CD4-positive, alpha-beta T cell treated with Interleukin-12 subunit alpha and Interleukin-12 subunit beta, for 1 hour (primary cell): Measurements from ENCODE around the gene MEF2D.

ENCODE experiments used
- DNase-seq: peaks from one replicate; pipeline ENCODE4 v3.0.0-alpha.2; 2020

MEF2D gene

DNA sequence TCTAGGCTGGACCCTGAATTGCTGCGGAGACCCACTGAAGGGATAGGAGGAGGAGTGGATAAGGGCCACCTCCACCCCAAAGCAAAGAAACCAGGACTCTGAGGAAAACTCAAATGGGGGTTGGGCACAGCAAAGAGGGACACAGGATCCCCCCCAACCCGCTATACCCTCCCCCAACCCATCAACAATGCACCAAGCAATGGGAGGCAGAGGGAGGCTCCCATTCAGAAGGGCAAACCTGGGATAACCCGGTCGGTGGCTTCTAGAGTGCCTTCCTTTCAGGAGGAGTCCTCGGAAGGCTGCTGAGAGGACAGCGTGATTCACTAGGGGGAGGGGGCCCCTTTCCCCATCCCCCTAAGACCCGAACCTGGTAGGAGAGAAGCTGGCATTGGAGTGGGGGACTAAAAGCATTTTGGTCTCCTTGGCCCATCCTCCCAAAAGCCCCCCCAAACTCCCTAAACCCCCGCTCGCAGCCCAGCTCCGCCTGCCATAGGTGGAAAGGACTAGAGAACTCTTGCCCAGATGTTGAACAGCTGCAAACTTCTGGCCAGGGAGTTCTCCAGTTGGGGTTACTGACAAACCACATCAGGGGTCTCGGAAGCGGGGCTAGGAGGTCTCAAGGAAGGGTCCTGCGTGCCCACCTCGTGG, 1.3 kb downstream of the MEF2D start:
- no peak for DNase-seq

DNA sequence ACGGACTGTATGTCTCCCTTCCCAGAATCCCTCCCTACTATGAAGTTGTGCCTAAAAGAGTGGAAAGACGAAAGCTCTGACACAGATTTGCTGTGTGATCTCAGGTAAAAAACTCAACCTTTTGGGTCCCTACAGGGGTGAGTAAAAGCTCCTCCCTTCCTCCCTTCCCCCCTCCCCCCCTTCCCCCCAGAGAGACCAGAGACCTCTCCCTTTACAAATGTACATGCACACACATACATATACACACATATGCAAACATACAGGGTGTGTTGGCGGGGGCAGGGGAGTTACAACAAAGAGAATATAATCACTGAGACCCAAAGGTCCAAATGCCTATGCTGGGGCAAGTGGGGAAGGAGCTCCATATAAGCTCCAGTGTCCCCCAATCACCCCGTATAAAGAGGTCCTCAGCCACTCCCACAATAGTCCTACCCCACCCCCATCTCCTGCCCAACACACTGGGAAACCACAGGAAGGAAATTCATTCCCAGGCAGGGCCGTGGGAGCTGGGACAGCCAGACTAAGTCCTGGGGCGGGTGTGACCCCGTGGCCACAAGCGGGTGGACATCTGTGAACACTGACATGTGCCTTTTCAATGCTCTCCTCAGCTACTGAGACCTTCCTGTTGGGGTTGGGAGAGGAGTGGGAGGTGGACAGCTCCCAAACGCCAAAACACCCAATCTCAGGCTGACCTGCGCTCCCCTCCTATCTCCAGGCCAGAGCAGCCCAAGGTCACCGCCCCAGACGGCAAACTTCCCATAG, 2.0 kb downstream of the MEF2D start:
- DNase-seq = no peak

DNA sequence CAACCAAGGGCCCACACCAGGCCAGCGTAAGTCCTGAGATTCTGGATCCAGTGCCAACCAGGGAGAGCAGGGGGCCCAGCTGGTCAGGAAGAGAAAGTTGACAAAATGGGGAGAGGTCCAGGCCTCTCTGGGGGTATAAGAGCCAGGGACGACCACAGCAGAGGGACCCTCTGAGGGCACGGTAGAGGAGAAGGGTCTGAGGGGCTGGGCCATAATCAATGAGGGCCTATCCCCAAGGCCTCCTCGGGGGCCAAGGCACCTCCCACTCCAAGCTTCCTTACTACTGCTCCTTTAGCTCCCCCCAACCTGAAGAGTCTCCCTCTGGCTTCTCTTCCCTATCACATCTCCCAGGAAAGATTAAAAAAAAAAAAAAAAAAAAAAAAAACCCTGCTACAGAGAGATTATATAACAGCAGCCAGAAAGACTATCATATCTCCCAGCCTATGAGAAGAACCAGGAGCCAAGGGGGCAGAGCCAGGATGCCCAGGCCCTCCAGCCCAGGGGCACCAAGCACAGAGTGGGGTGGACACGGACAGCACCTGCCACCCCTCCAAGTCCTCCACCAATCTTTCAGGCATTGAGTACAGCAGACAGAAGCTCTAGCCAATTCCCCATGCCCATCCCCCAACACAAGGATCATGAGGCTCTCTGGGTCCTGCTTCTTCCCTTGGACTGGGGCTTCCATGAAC, 2.7 kb downstream of the MEF2D start:
- no peak for DNase-seq

DNA sequence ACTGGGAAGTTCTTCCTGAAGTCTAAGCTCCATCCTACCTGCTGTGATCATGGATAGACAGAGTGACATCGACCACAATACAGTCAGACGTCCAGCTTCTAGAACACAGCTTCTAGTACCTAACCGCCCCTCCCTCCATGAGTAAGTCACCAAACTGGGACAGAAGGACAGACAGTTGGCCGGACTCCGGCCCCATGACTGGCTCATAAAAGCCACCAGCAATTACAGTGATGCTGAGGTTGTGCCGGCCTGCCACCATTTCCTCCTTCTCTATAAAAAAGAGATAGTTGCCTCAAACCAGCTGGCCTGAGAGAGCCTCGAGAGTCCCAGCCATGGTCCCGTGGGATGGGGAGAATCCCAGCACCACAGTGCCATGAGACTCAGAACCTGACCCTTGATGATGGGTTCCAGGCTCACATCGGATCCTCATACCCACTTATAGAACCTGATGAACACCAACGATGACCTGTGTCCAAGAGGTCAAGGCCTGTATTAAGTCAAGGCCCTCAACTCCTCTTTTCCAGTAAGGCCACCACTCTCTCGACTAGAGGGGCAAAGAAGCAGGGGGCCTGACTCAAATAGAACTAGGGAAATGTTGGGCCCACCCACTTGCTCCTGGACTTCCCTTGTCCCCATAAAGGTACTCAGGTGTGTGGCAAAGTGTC, 3.4 kb downstream of the MEF2D start:
- DNase-seq = no peak

DNA sequence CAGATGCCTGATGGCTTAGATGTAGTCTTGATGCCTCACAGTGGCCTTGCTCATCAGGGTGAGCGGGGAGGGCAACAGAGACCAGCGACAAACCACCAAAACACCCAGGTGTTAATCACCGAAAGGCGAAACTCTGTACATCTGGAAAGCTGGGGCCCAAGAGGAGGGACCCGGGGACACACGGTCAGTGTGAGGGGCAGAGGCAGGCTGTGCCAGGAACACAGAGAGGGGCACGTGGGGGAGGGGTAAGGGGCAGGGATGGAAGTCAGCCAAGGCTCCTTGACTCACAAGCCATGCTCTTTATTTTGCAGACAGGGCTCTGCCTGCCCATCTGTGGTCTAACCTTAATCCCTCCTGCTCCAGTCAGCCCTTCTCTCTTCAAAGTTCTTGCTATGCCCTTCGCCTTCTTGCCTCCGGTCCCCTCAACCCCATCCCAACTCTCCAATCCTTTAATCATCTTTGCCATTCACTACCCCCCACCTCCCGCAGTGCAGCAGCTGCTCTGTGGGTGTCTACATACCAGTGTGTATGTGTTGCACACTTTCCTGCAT, 4.3 kb downstream of the MEF2D start:
- DNase-seq = no peak

GRCh38 chr1:156495401-156496140, 5.0 kb downstream of the MEF2D start:
- no peak for DNase-seq

- no peak for DNase-seq
Observed at GRCh38 chr1:156494309-156494895, 6.2 kb downstream of the MEF2D start.

DNA sequence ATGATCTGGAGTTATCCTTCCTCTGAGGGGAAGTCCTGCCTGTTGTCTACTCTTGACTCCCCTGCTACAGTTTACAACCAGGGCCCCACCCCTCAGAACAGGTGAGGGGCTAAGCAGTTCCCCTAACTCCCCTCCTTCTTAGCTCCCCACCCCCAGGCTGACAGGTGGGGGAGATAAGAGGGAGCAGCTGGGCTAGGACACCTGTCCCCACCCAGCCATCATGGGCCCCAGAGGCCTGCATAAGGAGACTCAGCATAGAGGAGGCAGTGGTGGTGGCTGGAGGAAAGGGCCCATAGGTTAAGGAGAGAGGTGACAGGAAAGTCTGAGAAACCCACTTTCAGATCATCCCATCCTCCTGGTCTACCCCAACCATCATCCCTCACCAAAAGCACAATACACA, 6.8 kb downstream of the MEF2D start:
- DNase-seq = no peak

GRCh38 chr1:156493154-156493631, 7.4 kb downstream of the MEF2D start:
- no peak for DNase-seq

DNA sequence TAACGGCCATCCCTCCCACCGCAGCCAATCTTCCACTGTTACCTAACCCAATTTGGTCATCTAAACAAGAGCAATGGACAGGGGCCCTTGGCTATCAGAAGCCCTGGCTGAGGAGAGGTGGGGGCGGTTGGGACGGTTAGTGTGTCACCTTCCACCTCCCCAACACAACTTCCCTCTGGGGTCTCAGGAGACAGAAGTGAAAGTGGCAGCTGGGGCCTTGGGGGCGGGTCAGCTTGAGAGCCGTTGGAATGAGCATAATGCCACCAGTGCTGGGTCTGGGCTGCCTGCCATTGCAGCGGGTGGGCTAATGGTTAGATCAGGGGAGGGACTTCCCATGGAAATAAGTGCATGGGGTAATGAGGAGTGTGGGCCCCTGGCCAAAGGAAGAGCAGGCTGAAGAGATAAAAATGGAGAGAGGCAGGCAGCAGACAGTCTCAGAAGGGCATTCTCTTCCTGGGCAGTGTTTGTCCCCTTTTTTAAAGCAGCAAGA, 7.9 kb downstream of the MEF2D start:
- DNase-seq = no peak

DNA sequence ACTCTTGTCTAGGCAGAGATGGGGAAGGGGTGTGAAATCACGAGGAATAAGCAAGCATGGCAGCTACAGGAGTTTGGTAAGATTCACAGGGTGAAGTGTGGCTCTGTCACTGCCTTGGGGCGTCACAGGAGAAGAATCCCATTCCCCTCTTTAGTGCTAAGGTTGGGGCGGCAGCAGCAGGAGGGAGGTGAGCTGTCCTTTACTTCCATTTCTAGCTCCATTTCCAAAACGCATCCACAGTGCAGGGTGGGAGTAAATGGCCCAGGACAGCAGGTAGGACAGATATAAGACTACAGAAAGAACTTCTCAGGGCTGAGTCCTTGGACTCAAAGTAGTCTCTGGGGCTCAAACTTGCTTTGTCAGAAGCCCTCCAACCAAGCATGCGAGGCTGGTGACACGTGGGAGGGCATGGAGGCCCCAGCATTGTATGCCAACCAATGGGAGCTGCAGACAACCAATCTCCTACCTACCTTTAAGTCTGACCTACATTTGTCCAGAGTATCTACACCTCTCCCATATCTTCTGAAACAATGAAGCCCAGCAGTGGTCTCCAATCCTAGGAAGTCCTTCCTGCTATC, 8.5 kb downstream of the MEF2D start:
- no peak for DNase-seq

GRCh38 chr1:156491151-156491949, 9.2 kb downstream of the MEF2D start:
- DNase-seq = no peak

DNA sequence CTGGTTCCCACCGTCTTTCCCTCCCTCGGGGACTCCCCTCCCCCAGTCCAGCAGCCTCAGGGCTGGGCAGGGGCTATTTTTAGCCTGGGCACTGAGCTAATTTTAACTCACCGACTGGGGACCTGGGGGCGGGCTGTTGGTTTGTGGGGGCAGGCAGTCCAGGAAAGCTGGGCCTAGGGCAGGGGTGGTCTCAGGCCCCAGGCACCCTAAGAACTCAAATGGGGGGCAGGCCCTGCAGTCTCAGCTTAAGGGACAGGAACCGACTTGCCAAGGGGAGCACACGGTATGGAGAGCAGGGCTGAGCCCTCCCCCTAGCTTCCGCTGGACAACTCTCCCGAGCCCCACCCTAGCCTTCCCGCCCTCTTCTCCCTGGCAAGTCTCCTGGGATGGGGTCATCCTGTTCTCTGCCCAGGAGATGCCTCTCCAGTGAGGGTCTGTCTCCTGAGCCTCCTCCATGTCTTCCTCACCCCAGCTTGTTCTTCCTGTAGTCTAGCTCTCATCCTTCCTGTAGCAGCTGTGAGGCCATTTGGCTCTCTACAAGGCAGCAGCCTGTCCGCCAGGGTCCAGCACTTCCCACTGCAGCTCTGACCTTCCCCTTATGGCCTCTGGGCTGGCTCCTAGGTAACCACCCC, 10.1 kb downstream of the MEF2D start:
- no peak for DNase-seq

DNA sequence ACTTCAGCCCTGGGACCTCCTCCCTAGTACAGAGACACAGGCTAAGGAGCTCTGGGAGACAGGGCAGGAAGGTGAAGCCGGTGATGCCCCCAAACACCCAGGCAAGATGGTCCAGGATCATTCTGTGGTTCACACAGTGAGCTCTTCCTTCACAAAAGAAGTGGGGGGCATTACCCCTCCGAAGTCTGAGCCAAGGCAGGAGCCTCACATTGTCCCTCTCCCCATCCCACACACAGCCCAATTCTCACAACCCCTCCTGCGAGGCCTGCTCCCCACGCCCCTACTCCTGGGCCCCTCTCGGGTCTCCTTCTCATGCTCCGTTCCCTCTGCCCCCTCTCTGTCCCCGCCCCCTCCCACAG, 10.7 kb downstream of the MEF2D start:
- DNase-seq = no peak

DNA sequence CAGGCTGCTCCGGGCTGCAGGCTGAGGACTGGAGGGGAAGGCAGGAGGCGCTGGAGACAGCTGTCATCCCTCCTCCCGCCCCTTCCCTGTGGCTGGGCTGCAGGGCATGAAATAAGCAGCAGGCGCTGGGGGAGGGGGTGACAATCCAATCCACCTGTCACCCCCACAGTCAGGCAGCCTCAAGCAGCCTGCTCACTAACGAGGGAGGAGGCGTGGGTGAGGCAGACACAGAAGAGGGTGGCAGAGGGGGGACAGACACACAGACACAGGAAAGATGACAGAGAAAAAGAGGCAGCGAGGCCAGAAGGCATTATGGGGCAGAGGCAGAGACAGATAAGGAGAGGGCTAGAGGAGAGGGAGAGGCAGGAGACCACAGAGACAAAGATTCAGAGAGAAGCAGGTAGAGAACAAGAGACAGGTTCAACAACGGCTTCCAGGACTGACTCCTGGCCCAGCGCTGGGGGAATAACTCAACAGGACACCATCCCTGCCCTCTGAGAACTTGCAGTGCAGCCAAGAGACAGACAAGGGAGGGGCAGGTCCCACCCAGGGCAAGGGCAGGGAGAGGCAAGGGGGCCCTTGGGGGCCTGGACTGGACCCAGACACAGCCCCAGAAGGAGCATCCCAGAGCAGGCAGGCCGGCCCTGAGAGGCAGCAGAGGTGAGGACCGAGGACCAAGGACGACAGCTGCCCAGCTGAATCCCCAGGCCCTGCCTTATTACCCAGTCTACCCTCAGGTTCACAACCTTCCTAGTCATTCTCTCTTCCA, 11.2 kb downstream of the MEF2D start:
- DNase-seq = peak; percentile 54

DNA sequence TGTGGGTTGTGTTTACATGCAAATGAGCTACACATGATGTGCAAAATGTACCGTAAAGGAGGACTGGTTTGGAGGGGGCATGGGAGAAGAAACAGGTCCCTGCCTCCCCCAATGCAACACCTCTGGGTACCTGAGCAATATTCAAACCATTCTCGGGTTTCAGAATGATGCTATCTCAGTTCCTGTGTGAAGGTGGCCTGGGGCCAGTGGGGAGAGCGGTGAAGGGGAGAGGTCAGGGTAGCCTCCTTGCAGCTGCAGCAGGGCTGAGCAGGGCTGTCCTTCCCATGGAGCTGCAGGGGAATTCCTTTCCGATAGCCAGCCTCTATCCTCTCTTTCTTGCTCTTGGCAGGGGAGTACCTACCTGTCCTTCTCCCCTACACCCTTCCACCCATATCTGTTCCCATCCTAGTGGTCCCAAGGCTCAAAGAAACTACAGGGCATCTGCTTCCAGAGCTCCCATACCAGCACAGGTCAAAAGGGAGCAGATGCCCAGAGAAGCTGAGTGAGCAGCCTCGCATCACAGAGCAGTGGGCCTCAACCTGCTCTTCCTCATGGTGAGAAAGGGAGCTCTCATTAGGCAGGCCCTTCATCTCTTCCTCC, 11.9 kb downstream of the MEF2D start:
- peak; percentile 36 for DNase-seq

DNA sequence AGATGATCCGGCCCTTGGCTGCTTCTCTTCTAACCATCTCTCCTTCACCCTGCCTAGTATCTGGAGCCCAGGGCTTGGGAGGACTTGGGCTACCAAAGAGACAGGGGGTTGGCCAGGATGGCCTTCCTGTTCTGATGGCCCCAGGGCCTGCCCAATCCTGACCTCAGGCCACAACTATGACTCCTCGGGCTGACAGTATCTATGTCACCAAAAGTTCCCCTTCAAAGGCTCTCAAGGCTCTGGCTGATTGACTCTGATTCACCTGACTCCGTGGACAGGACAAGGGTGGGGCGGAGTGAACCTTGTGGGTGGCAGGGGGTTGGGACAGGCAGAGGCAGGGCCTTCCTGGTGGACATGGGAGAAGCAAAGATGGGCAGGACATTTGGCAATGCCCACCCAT, 12.7 kb downstream of the MEF2D start:
- DNase-seq = no peak

GRCh38 chr1:156486421-156487344, 13.9 kb downstream of the MEF2D start:
- DNase-seq = no peak
